H1 (cell line): Measurements from ENCODE around the gene FAM167B. TPM values are rescaled to one million over a fixed set of nuclear protein-coding genes. Genes with fewer than 3 reads are reported as not detected.

ENCODE experiments used
- CTCF ChIA-PET: fragments of 300-600 bp; sonication (Branson Sonifier 250); formaldehyde crosslinking; loops from one replicate; lab custom pipeline; 2021; ENCODE audit not compliant: partially characterized antibody; lab: Charles Lee
- POLR2A ChIA-PET: fragments of 300-600 bp; sonication (Branson Sonifier 250); formaldehyde crosslinking; loops from one replicate; lab custom pipeline; 2021; ENCODE audit warnings: inconsistent platforms; ENCODE audit not compliant: partially characterized antibody; lab: Charles Lee
- DNase-seq, 2 experiments: peaks; one replicate each; pipeline versions ENCODE4 v3.0.0 to v3.0.0-alpha.2; 2010 to 2022; ENCODE audit warnings: low spot score in 2 of 2, low read depth in 1 of 2, mixed read lengths in 1 of 2
- FAIRE-seq: peaks from 2 replicates; lab custom pipeline; 2011; peaks lifted over from hg19 to GRCh38; lab: Jason Lieb, UNC
- H2AFZ ChIP-seq: 2 replicates; pipeline ENCODE4 v1.8.1; 2012; ENCODE audit warnings: low read length, inconsistent platforms
- H2AK5ac ChIP-seq: 2 replicates; pipeline ENCODE4 v1.6.1; 2013; ENCODE audit warnings: low read depth, low read length
- H2BK120ac ChIP-seq: replicated peaks from 2 replicates; pipeline ENCODE3; 2013; ENCODE audit warnings: low read depth, low read length, inconsistent platforms
- H2BK12ac ChIP-seq: 2 replicates; pipeline ENCODE4 v1.6.1; 2013; ENCODE audit warnings: low read depth, low read length
- H2BK15ac ChIP-seq: 2 replicates; pipeline ENCODE4 v1.6.1; 2013; ENCODE audit warnings: low read length
- H2BK20ac ChIP-seq: 2 replicates; pipeline ENCODE4 v1.6.1; 2013; ENCODE audit warnings: low read length
- H2BK5ac ChIP-seq: 2 replicates; pipeline ENCODE4 v1.6.1; 2013; ENCODE audit warnings: low read depth, low read length
- H3K14ac ChIP-seq: 2 replicates; pipeline ENCODE4 v1.6.1; 2013; ENCODE audit warnings: inconsistent platforms; ENCODE audit not compliant: insufficient read length
- H3K18ac ChIP-seq: 2 replicates; pipeline ENCODE4 v1.6.1; 2013; ENCODE audit warnings: low read length; ENCODE audit errors: extremely low read depth
- H3K23ac ChIP-seq: 2 replicates; pipeline ENCODE4 v1.6.1; 2013; ENCODE audit warnings: inconsistent platforms; ENCODE audit not compliant: insufficient read length
- H3K23me2 ChIP-seq: 2 replicates; pipeline ENCODE4 v1.6.1; 2013; ENCODE audit warnings: low read depth, low read length
- H3K27ac ChIP-seq: 2 replicates; pipeline ENCODE4 v1.6.1; 2011; ENCODE audit warnings: low read depth, low read length, inconsistent platforms
- H3K27me3 ChIP-seq, 4 experiments: replicated peaks in 1 of 4; 1 replicate in 1 of 4; 2 replicates in 3 of 4; pipeline versions ENCODE4 v1.6.1 to v1.8.1; 2011 to 2013; ENCODE audit warnings: low read length in 3 of 4, mild to moderate bottlenecking in 3 of 4, inconsistent platforms in 2 of 4, mixed read lengths in 2 of 4, moderate library complexity in 1 of 4; ENCODE audit not compliant: control insufficient read depth in 3 of 4, insufficient read depth in 3 of 4; ENCODE audit errors: extremely low read depth in 1 of 4
- H3K36me3 ChIP-seq, 4 experiments: 2 replicates each; pipeline versions ENCODE4 v1.6.1 to v1.8.1; 2011 to 2013; ENCODE audit warnings: mild to moderate bottlenecking in 4 of 4, low read length in 3 of 4, moderate library complexity in 2 of 4, control low read depth in 1 of 4, inconsistent platforms in 1 of 4; ENCODE audit not compliant: insufficient read depth in 4 of 4, control insufficient read depth in 2 of 4
- H3K4ac ChIP-seq: replicated peaks from 2 replicates; pipeline ENCODE3; 2013; ENCODE audit warnings: low read length, low read depth, mixed read lengths, inconsistent platforms; ENCODE audit not compliant: insufficient read length
- H3K4me1 ChIP-seq, 4 experiments: replicated peaks in 1 of 4; 1 replicate in 1 of 4; 2 replicates in 3 of 4; pipeline versions ENCODE4 v1.6.1 to v1.8.1; 2011 to 2013; ENCODE audit warnings: low read length in 3 of 4, inconsistent platforms in 2 of 4, mixed read lengths in 1 of 4; ENCODE audit not compliant: insufficient read depth in 4 of 4, control insufficient read depth in 3 of 4
- H3K4me2 ChIP-seq, 2 experiments: 2 replicates each; pipeline versions ENCODE4 v1.6.1 to v1.8.1; 2011 to 2013; ENCODE audit warnings: low read depth in 2 of 2, low read length in 2 of 2, control low read depth in 1 of 2, inconsistent platforms in 1 of 2, mild to moderate bottlenecking in 1 of 2; ENCODE audit not compliant: insufficient read depth in 1 of 2
- H3K4me3 ChIP-seq, 4 experiments: fragments of 200-600, 300-600 bp in 1 of 4; sonication (generic), shearing (Covaris generic), sonication (Bioruptor Twin) in 1 of 4; 2 replicates each; pipeline versions ENCODE4 v1.5.1 to v1.8.1; 2011 to 2016; ENCODE audit warnings: low read length in 4 of 4, low read depth in 3 of 4, control low read depth in 2 of 4, inconsistent platforms in 2 of 4, mild to moderate bottlenecking in 2 of 4, mixed read lengths in 1 of 4, moderate library complexity in 1 of 4; ENCODE audit not compliant: insufficient read depth in 2 of 4; ENCODE audit errors: extremely low read depth in 1 of 4
- H3K56ac ChIP-seq: replicated peaks from 2 replicates; pipeline ENCODE3; 2013; ENCODE audit warnings: low read depth, mild to moderate bottlenecking, mixed read lengths, low read length, inconsistent platforms; ENCODE audit not compliant: insufficient read length
- H3K79me1 ChIP-seq: 2 replicates; pipeline ENCODE4 v1.6.1; 2013; ENCODE audit warnings: low read depth, low read length, control low read depth
- H3K79me2 ChIP-seq, 2 experiments: 2 replicates each; pipeline versions ENCODE4 v1.6.1 to v1.8.1; 2012 to 2013; ENCODE audit warnings: low read length in 2 of 2, mild to moderate bottlenecking in 2 of 2, inconsistent platforms in 1 of 2; ENCODE audit not compliant: insufficient read depth in 2 of 2, control insufficient read depth in 1 of 2
- H3K9ac ChIP-seq, 4 experiments: replicated peaks in 1 of 4; 1 replicate in 1 of 4; 2 replicates in 3 of 4; pipeline versions ENCODE4 v1.6.1 to v1.8.1; 2011 to 2013; ENCODE audit warnings: low read depth in 3 of 4, low read length in 3 of 4, control low read depth in 2 of 4, mild to moderate bottlenecking in 2 of 4, moderate library complexity in 2 of 4, inconsistent platforms in 1 of 4; ENCODE audit errors: extremely low read depth in 1 of 4
- H3K9me3 ChIP-seq, 2 experiments: 2 replicates each; pipeline versions ENCODE4 v1.6.1 to v1.8.1; 2012 to 2013; ENCODE audit warnings: mild to moderate bottlenecking in 2 of 2, moderate library complexity in 2 of 2, control low read depth in 1 of 2, inconsistent platforms in 1 of 2, low read depth in 1 of 2, low read length in 1 of 2, mixed read lengths in 1 of 2; ENCODE audit not compliant: insufficient read depth in 2 of 2
- H4K20me1 ChIP-seq, 2 experiments: replicated peaks in 1 of 2; 2 replicates each; pipeline versions ENCODE3 to v1.8.1; 2011 to 2013; ENCODE audit warnings: inconsistent platforms in 2 of 2, low read length in 2 of 2, mild to moderate bottlenecking in 1 of 2; ENCODE audit not compliant: insufficient read depth in 2 of 2, control insufficient read depth in 1 of 2
- H4K5ac ChIP-seq: 2 replicates; pipeline ENCODE4 v1.6.1; 2013; ENCODE audit warnings: low read length, low read depth, mixed read lengths, inconsistent platforms; ENCODE audit not compliant: insufficient read length
- H4K8ac ChIP-seq: 2 replicates; pipeline ENCODE4 v1.8.0; 2013; ENCODE audit warnings: mild to moderate bottlenecking, moderate library complexity, low read length, inconsistent platforms; ENCODE audit not compliant: insufficient read depth; ENCODE audit errors: extremely low read depth
- H4K91ac ChIP-seq: replicated peaks from 2 replicates; pipeline ENCODE3; 2013; ENCODE audit warnings: low read length, mixed read lengths, inconsistent platforms; ENCODE audit not compliant: insufficient read length
- ZNF274 ChIP-seq: IDR thresholded peaks from 2 replicates; pipeline ENCODE4 v1.7.0; 2012; ENCODE audit warnings: low read length, borderline replicate concordance; ENCODE audit errors: extremely low read depth
- WGBS, 2 experiments: shearing (Covaris generic) in 1 of 2; methylation state at CpG; one replicate each; pipeline versions ENCODE4 v1.1.6 to v1.1.7; 2013 to 2015; ENCODE audit warnings: low lambda C conversion rate in 2 of 2, mixed read lengths in 2 of 2, inconsistent platforms in 1 of 2, low coverage in 1 of 2, missing lambda C conversion rate in 1 of 2; ENCODE audit not compliant: insufficient replicate concordance in 2 of 2, insufficient coverage in 1 of 2, insufficient read length in 1 of 2; ENCODE audit errors: extremely low coverage in 1 of 2, missing lambda C conversion rate in 1 of 2; 5-methylcytosine and 5-hydroxymethylcytosine counted together
- polyA plus RNA-seq, 7 experiments: library from polyadenylated mRNA; depleted of rRNA in 3 of 7; stranded (reverse) in 5 of 7; unstranded in 2 of 7; fragments of >200 nt in 5 of 7; fragments of 200-250 nt in 2 of 7; gene quantifications; 1 replicate in 5 of 7; 2 replicates in 1 of 7; 4 replicates in 1 of 7; pipeline versions ENCODE4 v1.2.1 to v1.2.3, GENCODE V29; 2011 to 2013; ENCODE audit warnings: missing spikeins in 2 of 7, mixed read lengths in 2 of 7
- total RNA-seq: library from RNA; stranded (reverse); fragmentation: NEBNext Ultra II Directional; extraction: Animal tissue kit (Norgen Biotek cat#: 25700); gene quantifications from 2 replicates; pipeline ENCODE4 v1.2.1, GENCODE V29; 2021

The FAM167B gene
- total and polyA plus RNA-seq, 2 of the 8 experiments (the other 6 are each of a cell fraction or from before 2014, with no cell fraction given): 2.8 to 3.9 TPM

DNA sequence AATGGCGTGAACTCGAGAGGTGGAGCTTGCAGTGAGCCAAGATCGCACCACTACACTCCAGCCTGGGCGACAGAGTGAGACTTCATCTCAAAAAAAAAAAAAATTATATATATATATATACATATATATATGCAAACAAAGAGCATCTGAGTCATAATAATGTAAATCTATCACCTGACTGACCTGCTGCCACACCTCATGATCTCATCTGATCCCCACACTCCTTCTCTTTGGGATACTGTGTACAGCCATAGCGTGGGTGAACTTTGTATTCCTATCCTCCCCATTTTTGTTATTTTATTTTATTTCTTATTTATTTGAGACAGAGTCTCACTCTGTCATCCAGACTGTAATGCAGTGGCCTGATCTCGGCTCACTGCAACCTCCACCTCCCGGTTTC, 42.2 kb downstream of the FAM167B start:
- 96% methylated on average over 7 of the region's 7 CpGs; no CpG with 5 or more reads in 1 of the 2 experiments for WGBS, 2 experiments
- peaks cover 3% of the 10 kb centered on the region; the same call in 1 of the 2 replicates for H3K79me1 ChIP-seq
- H3K4me1 ChIP-seq: peaks cover 0 to 5% (median 2%) of the 10 kb centered on the region in 4 experiments; a peak in 5 of 7 replicates
- no peaks in the 10 kb centered on the region for H3K9me3 ChIP-seq
- H2BK120ac ChIP-seq: no peak overlapping the region
- no peak overlapping the region for H2BK15ac ChIP-seq
- H3K4me2 ChIP-seq: no peak overlapping the region
- H2AFZ ChIP-seq: no peak overlapping the region
- no peak overlapping the region for H3K27ac ChIP-seq
- no peak overlapping the region for H3K56ac ChIP-seq
- no peak overlapping the region for H2BK20ac ChIP-seq
- H3K4me3 ChIP-seq: no peak overlapping the region
- H4K91ac ChIP-seq: no peak overlapping the region
- CTCF ChIA-PET: interaction anchor here (0.8 to 6.0 kb wide), 3 partner anchors 41 to 74 kb away, joined by 3 to 34 read pairs (median 5); partner anchors contain the start of genes FAM167B and LCK
- H3K79me2 ChIP-seq: peaks cover 0 to 19% of the 10 kb centered on the region in 2 experiments; a peak in 3 of 4 replicates
- H3K9ac ChIP-seq: no peak overlapping the region
- POLR2A ChIA-PET: interaction anchor here (1.1 to 3.2 kb wide), 3 partner anchors 10 to 48 kb away, joined by 3 to 16 read pairs (median 3); no protein-coding TSS in a partner anchor
- no peak overlapping the region for H3K4ac ChIP-seq
- H3K14ac ChIP-seq: no peak overlapping the region
- H4K5ac ChIP-seq: no peak overlapping the region
- H3K27me3 ChIP-seq: no peaks in the 10 kb centered on the region
- H3K18ac ChIP-seq: no peak overlapping the region
- H4K20me1 ChIP-seq: no peaks in the 10 kb centered on the region
- no peak for DNase-seq
- H2AK5ac ChIP-seq: no peak overlapping the region
- no peak for FAIRE-seq
- peaks cover 0 to 4% (median 0%) of the 10 kb centered on the region in 4 experiments; a peak in 1 of 8 replicates for H3K36me3 ChIP-seq
- no peak overlapping the region for H2BK5ac ChIP-seq
- no peak for TF ChIP-seq ZNF274
- no peak overlapping the region for H2BK12ac ChIP-seq
- H3K23ac ChIP-seq: no peak overlapping the region
- no peak overlapping the region for H4K8ac ChIP-seq
- peaks cover 3% of the 10 kb centered on the region for H3K23me2 ChIP-seq
